ENCODE results near the gene RASD1. TPM values are rescaled to one million over a fixed set of nuclear protein-coding genes. Genes with fewer than 3 reads are reported as not detected.

RASD1 gene
- 2.5 and 3.4 TPM in 2 replicates for total RNA-seq

DNA sequence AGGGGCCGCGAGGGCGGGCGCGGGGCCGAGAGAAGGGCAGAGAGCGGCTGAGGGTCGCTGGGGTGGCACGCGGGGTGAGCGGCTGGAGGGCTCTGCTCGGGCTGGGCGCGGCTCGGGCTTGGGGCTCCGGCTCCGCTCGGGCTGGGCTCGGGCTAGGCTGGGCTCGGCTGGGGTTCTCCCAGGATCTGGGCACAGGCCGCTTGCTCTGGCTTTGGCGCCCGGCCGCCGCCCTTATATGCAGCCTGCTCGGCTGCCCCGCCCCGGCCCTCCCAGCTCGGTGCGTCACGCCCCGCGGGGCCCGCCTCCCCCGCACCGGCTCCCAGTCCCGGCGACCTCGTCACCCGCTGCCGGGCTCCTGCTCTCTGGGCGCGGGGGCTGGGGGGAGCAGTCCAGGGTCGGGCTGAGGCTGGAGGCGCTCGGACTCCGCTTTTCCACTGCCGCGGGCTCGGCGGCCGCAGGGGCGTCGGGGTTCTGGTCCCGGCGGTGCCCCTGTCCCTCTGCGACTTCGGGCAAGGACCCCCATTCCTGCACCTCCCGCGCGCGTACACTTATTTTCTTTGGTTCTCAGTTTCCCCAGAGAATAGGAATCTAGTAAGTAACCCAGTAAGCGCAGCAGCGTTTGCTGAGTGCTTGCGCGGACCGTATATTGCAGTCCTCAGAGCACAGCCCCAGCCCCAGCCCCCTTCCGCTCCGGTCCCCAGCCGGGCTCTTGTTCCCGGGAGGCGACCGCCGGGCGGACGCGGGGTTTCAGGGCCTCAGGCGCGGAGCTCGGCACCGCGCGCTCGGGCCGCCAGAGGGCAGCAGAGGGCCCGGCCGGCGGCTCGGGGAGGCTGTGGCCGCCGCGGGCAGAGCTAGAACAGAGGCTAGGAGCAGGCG lies at the start of gene RASD1:
Gene RASD1, minus strand, starts transcription at position 207 of the 876 bp plus-strand sequence. CDS start 214 bp downstream, outside the sequence.

GRCh38 chr17:17476865-17477467 lies 19.2 kb downstream of the RASD1 start, which contains the start of gene MED9:
Gene MED9 (plus strand): TSS chr17:17477000. CDS start chr17:17477042, 42 bp downstream.

Other genes starting within 250 kb of the RASD1 start
- 75.3 and 80.9 TPM in 2 replicates for gene COPS3, start 215.1 kb downstream of the RASD1 start, total RNA-seq
- gene NT5M, start 193.0 kb downstream of the RASD1 start, total RNA-seq, result 1.3 and 1.9 TPM in 2 replicates
- 10.6 and 12.8 TPM in 2 replicates for gene MED9, start 19.4 kb downstream of the RASD1 start, total RNA-seq
- 24.7 and 51.2 TPM in 2 replicates for gene PEMT, start 95.3 kb upstream of the RASD1 start, total RNA-seq
- gene RAI1, start 185.1 kb upstream of the RASD1 start, total RNA-seq, result 15.0 and 30.3 TPM in 2 replicates

Data from epithelial cell of alveolus of lung (primary cell).